Astrocyte (in vitro differentiated cells and primary cell): ENCODE measurements around the gene P4HA2. TPM values are rescaled to one million over a fixed set of nuclear protein-coding genes. Genes with fewer than 3 reads are reported as not detected.

Experiments used
- DNase-seq: peaks from one replicate; pipeline ENCODE4 v3.0.0-alpha.2; 2010; ENCODE audit warnings: low read depth
- FAIRE-seq: peaks from 2 replicates; lab custom pipeline; 2011; peaks lifted over from hg19 to GRCh38; lab: Jason Lieb, UNC
- H2AFZ ChIP-seq: 2 replicates; pipeline ENCODE4 v1.6.0; 2012; ENCODE audit warnings: low read depth, low read length, inconsistent platforms
- H3K27ac ChIP-seq: 2 replicates; pipeline ENCODE4 v1.5.1; 2011; ENCODE audit warnings: low read depth, low read length, inconsistent platforms
- H3K27me3 ChIP-seq: 2 replicates; pipeline ENCODE4 v1.6.0; 2011; ENCODE audit warnings: low read length, inconsistent platforms; ENCODE audit not compliant: insufficient read depth
- H3K36me3 ChIP-seq: 2 replicates; pipeline ENCODE4 v1.5.1; 2011; ENCODE audit warnings: low read length, inconsistent platforms; ENCODE audit not compliant: insufficient read depth
- H3K4me1 ChIP-seq: 2 replicates; pipeline ENCODE4 v1.5.1; 2011; ENCODE audit warnings: low read length, inconsistent platforms; ENCODE audit not compliant: insufficient read depth
- H3K4me2 ChIP-seq: 2 replicates; pipeline ENCODE4 v1.6.0; 2012; ENCODE audit warnings: low read length, inconsistent platforms
- H3K4me3 ChIP-seq: 2 replicates; pipeline ENCODE4 v1.5.1; 2011; ENCODE audit warnings: low read depth, mild to moderate bottlenecking, low read length, inconsistent platforms; ENCODE audit not compliant: insufficient read depth
- H3K79me2 ChIP-seq: 2 replicates; pipeline ENCODE4 v1.6.0; 2012; ENCODE audit warnings: mild to moderate bottlenecking, low read length, inconsistent platforms; ENCODE audit not compliant: insufficient read depth
- H3K9ac ChIP-seq: 2 replicates; pipeline ENCODE4 v1.6.0; 2012; ENCODE audit warnings: mild to moderate bottlenecking, low read length, inconsistent platforms
- H3K9me3 ChIP-seq: 2 replicates; pipeline ENCODE4 v1.5.1; 2012; ENCODE audit warnings: low read depth, mild to moderate bottlenecking, low read length, inconsistent platforms; ENCODE audit not compliant: insufficient read depth
- H4K20me1 ChIP-seq: 2 replicates; pipeline ENCODE4 v1.6.0; 2012; ENCODE audit warnings: low read length, inconsistent platforms; ENCODE audit not compliant: insufficient read depth
- H3K27ac Mint-ChIP-seq: one replicate; pipeline ENCODE4 v1.8.0; 2021; ENCODE audit warnings: mild to moderate bottlenecking, mixed read lengths; ENCODE audit not compliant: unreplicated experiment
- H3K27me3 Mint-ChIP-seq: one replicate; pipeline ENCODE4 v1.8.0; 2021; ENCODE audit warnings: low read depth, mixed read lengths; ENCODE audit not compliant: unreplicated experiment
- H3K36me3 Mint-ChIP-seq: one replicate; pipeline ENCODE4 v1.8.0; 2021; ENCODE audit warnings: low read depth, mixed read lengths; ENCODE audit not compliant: unreplicated experiment
- H3K4me1 Mint-ChIP-seq: one replicate; pipeline ENCODE4 v1.8.0; 2021; ENCODE audit warnings: low read depth, mixed read lengths; ENCODE audit not compliant: unreplicated experiment
- H3K4me3 Mint-ChIP-seq: one replicate; pipeline ENCODE4 v1.8.0; 2021; ENCODE audit warnings: mild to moderate bottlenecking, moderate library complexity, mixed read lengths; ENCODE audit not compliant: unreplicated experiment
- H3K9me3 Mint-ChIP-seq: one replicate; pipeline ENCODE4 v1.8.0; 2021; ENCODE audit warnings: mild to moderate bottlenecking, mixed read lengths; ENCODE audit not compliant: unreplicated experiment
- EZH2 ChIP-seq: IDR thresholded peaks from 2 replicates; pipeline ENCODE4 v1.6.1; 2012; ENCODE audit warnings: mild to moderate bottlenecking, low read length, inconsistent platforms; ENCODE audit not compliant: insufficient read depth
- total RNA-seq: library from RNA; stranded (reverse); gene quantifications from 2 replicates; pipeline ENCODE4 v1.2.1, GENCODE V29; 2021
- TF ChIP-seq, protein P1 (sequence below): IDR thresholded peaks from 2 replicates; pipeline ENCODE4 v1.5.1; 2011; ENCODE audit warnings: low read depth, mild to moderate bottlenecking, inconsistent platforms, low read length, moderate library complexity; ENCODE audit not compliant: insufficient read depth

Gene P4HA2
- total RNA-seq, 1 donor from 2014 or later: 214 TPM

DNA sequence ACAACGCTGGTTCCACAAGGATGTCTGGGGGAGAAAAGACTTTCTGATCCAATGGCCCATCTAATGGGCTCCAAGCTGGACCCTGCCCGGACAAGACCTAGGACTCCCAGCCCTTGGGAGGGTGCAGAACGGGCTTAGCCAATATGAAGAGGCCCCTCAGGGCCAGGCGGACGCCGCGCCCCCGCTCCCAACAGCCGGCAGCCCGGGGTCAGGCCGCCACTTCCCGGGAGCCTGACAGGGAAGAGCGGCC lies 493 bp downstream of the P4HA2 start:
- Histone ChIP-seq H3K36me3 (no peaks in the 10 kb centered on the region), H3K4me3 (peak overlapping the region; percentile 74), H4K20me1 (peaks cover 45% of the 10 kb centered on the region), H3K27me3 (no peaks in the 10 kb centered on the region), H3K4me2 (peak overlapping the region; percentile 99), H3K79me2 (peaks cover 48% of the 10 kb centered on the region), H3K4me1 (peaks cover 36% of the 10 kb centered on the region), H3K9ac (peak overlapping the region; percentile 88), H3K9me3 (no peaks in the 10 kb centered on the region), H2AFZ (peak overlapping the region; percentile 74), H3K27ac (peak overlapping the region; percentile 71)
- Mint-ChIP-seq H3K27me3 (peaks cover 19% of the 10 kb centered on the region), H3K4me3 (peak overlapping the region; percentile 88), H3K4me1 (peaks cover 34% of the 10 kb centered on the region), H3K36me3 (peaks cover 4% of the 10 kb centered on the region), H3K9me3 (peaks cover 8% of the 10 kb centered on the region), H3K27ac (peak overlapping the region; percentile 86)
- FAIRE-seq (no peak), DNase-seq (no peak)
- TF ChIP-seq, protein P1, sequence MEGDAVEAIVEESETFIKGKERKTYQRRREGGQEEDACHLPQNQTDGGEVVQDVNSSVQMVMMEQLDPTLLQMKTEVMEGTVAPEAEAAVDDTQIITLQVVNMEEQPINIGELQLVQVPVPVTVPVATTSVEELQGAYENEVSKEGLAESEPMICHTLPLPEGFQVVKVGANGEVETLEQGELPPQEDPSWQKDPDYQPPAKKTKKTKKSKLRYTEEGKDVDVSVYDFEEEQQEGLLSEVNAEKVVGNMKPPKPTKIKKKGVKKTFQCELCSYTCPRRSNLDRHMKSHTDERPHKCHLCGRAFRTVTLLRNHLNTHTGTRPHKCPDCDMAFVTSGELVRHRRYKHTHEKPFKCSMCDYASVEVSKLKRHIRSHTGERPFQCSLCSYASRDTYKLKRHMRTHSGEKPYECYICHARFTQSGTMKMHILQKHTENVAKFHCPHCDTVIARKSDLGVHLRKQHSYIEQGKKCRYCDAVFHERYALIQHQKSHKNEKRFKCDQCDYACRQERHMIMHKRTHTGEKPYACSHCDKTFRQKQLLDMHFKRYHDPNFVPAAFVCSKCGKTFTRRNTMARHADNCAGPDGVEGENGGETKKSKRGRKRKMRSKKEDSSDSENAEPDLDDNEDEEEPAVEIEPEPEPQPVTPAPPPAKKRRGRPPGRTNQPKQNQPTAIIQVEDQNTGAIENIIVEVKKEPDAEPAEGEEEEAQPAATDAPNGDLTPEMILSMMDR: no peak
- no peak for TF ChIP-seq EZH2

DNA sequence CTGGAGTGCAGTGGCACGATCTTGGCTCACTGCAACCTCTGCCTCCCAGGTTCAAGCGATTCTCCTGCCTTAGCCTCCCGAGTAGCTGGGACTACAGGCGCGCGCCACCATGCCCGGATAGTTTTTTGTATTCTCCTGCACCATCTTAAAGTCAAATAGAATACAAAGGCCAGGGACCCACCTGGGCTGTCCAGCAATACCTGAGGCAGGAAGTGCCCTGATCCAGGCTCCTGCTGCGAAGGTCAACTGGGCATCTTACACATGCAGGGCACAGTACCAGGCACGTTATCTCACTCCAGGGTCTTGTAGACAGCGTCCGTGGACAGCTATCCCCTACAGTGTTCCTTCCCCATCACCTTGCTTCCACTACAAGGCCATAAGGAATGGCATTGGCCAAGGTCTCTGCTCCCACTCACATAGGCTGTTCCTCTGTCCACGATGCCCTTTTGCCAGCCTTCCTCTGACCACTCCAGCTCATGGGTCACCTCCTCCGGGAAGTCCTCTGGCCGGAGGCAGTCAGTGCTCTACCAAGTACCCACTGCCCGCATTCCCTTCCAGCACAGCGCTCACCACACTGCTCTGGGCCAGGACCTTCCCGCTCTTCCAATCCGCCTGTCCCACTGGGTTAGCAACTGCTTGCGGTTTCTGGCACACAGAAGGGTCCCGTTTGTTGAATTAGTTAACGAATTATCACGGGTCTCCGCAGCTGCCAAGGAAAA lies 978 bp downstream of the P4HA2 start:
- peak overlapping the region; percentile 86 for H3K27ac Mint-ChIP-seq
- Histone ChIP-seq H3K79me2 (peaks cover 53% of the 10 kb centered on the region), H3K36me3 (no peaks in the 10 kb centered on the region), H3K9me3 (no peaks in the 10 kb centered on the region), H3K9ac (peak overlapping the region; percentile 88), H3K4me2 (peak overlapping the region; percentile 99), H3K4me1 (peaks cover 41% of the 10 kb centered on the region), H3K4me3 (peak overlapping the region; percentile 74), H3K27me3 (no peaks in the 10 kb centered on the region), H2AFZ (peak overlapping the region; percentile 74), H3K27ac (peak overlapping the region; percentile 71), H4K20me1 (peaks cover 50% of the 10 kb centered on the region)
- peaks cover 16% of the 10 kb centered on the region for H3K27me3 Mint-ChIP-seq
- H3K4me1 Mint-ChIP-seq: peaks cover 37% of the 10 kb centered on the region
- TF ChIP-seq, protein P1: no peak
- TF ChIP-seq EZH2: no peak
- H3K4me3 Mint-ChIP-seq: peak overlapping the region; percentile 88
- H3K9me3 Mint-ChIP-seq: peaks cover 6% of the 10 kb centered on the region
- peaks cover 4% of the 10 kb centered on the region for H3K36me3 Mint-ChIP-seq
- FAIRE-seq (no peak), DNase-seq (peak; percentile 46)
